Measurements from ENCODE around the gene MACROH2A2. TPM values are rescaled to one million over a fixed set of nuclear protein-coding genes. Genes with fewer than 3 reads are reported as not detected.

The MACROH2A2 gene
- total and polyA plus RNA-seq, 10 donors: 1.2 to 4.9 (median 3.1) TPM

GRCh38 chr10:70057306-70057705, 4.7 kb downstream of the MACROH2A2 start:
- intact Hi-C loops (cut with DNase I; ENCODE audit: low total_unique reads): no loop called here
- peaks cover 0 to 39% (median 19%) of the 10 kb centered on the region in 7 donors for H3K27me3 ChIP-seq (replicated peaks in 1 of 7)
- peaks cover 5 to 22% (median 18%) of the 10 kb centered on the region in 6 donors for H3K4me1 ChIP-seq
- H3K36me3 ChIP-seq: no peaks in the 10 kb centered on the region
- no peaks in the 10 kb centered on the region for H3K9me3 ChIP-seq
- TF ChIP-seq POLR2A (IDR thresholded peaks at IDR 0.05) (no peak), POLR2AphosphoS5 (IDR thresholded peaks at IDR 0.05) (no peak), CTCF (IDR thresholded peaks at IDR 0.05 in 8 of 11, conservative IDR thresholded peaks at IDR 0.05 in 3 of 11) (no peak)
- H3K4me3 ChIP-seq: no peak overlapping the region
- whole genome bisulfite sequencing, 5 donors: 82 to 91% (median 86%) methylated on average over 4 of the region's 4 CpGs
- DNase-seq: no peak
- H3K27ac ChIP-seq: no peak overlapping the region

GRCh38 chr10:70060389-70060788, 7.7 kb downstream of the MACROH2A2 start:
- TF ChIP-seq CTCF (IDR thresholded peaks at IDR 0.05 in 8 of 11, conservative IDR thresholded peaks at IDR 0.05 in 3 of 11): no peak
- TF ChIP-seq POLR2A (IDR thresholded peaks at IDR 0.05): no peak
- no peak for TF ChIP-seq POLR2AphosphoS5 (IDR thresholded peaks at IDR 0.05)
- DNase-seq: no peak
- intact Hi-C loops (cut with DNase I; ENCODE audit: low total_unique reads): no loop called here
- H3K4me3 ChIP-seq: no peak overlapping the region
- no peaks in the 10 kb centered on the region for H3K4me1 ChIP-seq
- H3K27ac ChIP-seq: no peak overlapping the region
- no peaks in the 10 kb centered on the region for H3K36me3 ChIP-seq
- peaks cover 0 to 8% (median 0%) of the 10 kb centered on the region in 7 donors for H3K27me3 ChIP-seq (replicated peaks in 1 of 7)
- H3K9me3 ChIP-seq: no peaks in the 10 kb centered on the region
- WGBS, 5 donors: 85 to 95% (median 90%) methylated on average over 2 of the region's 2 CpGs

DNA sequence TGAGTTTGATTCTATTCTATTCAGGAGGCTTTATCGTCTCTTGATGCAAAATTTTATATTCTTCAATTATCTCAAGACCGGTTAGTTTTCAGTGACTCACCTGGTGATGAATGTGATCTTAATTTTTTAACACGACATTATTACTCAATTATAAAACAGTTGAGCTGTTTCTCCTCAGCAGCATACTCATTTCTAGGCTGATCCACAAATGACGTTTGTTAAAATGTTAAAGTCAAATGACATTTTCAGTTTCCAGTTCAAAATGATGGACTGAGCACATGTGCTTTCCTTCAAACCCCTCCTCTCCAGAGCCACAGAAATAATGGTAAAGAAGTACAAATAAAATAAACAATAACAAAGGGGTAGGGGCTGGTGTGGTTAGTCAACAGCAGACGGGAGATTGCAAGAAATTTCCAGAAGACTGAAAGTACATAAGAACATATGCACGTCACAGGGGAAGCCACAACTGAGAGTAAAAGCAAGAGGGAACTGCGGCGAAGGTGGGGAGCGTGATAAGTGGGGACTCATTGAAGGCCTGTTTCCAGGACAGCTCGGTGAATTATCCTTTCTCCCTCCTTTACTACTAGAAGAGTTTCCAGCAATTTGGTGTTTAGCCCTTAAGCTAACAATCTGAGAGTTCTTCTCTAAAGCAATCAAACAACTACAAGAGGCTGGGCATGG, 10.9 kb downstream of the MACROH2A2 start:
- H3K27ac ChIP-seq: no peak overlapping the region
- no peaks in the 10 kb centered on the region for H3K9me3 ChIP-seq
- no peaks in the 10 kb centered on the region for H3K4me1 ChIP-seq
- peaks cover 0 to 3% (median 0%) of the 10 kb centered on the region in 7 donors for H3K27me3 ChIP-seq (replicated peaks in 1 of 7)
- TF ChIP-seq POLR2AphosphoS5 (IDR thresholded peaks at IDR 0.05): no peak
- TF ChIP-seq POLR2A (IDR thresholded peaks at IDR 0.05): no peak
- no peak for TF ChIP-seq CTCF (IDR thresholded peaks at IDR 0.05 in 8 of 11, conservative IDR thresholded peaks at IDR 0.05 in 3 of 11)
- 63 to 83% (median 78%) methylated on average over 10 of the region's 10 CpGs for WGBS, 5 donors
- intact Hi-C loops (cut with DNase I; ENCODE audit: low total_unique reads): no loop called here
- no peak overlapping the region for H3K4me3 ChIP-seq
- DNase-seq: no peak
- no peaks in the 10 kb centered on the region for H3K36me3 ChIP-seq

- TF ChIP-seq POLR2AphosphoS5 (IDR thresholded peaks at IDR 0.05): no peak
- peaks cover 0 to 3% (median 0%) of the 10 kb centered on the region in 7 donors for H3K27me3 ChIP-seq (replicated peaks in 1 of 7)
- H3K36me3 ChIP-seq: no peaks in the 10 kb centered on the region
- intact Hi-C loops (cut with DNase I; ENCODE audit: low total_unique reads): no loop called here
- no peaks in the 10 kb centered on the region for H3K9me3 ChIP-seq
- no peak overlapping the region for H3K27ac ChIP-seq
- WGBS, 5 donors: 57 to 67% (median 61%) methylated on average over 4 of the region's 4 CpGs
- H3K4me3 ChIP-seq: no peak overlapping the region
- DNase-seq: no peak
- H3K4me1 ChIP-seq: no peaks in the 10 kb centered on the region
Measured at GRCh38 chr10:70064486-70064885, 11.8 kb downstream of the MACROH2A2 start.
